ENCODE data around the gene ASTN1. TPM values are rescaled to one million over a fixed set of nuclear protein-coding genes. Genes with fewer than 3 reads are reported as not detected.

ASTN1 gene
- total and polyA plus RNA-seq, 11 donors: 0.15 to 3.6 (median 0.44) TPM

DNA sequence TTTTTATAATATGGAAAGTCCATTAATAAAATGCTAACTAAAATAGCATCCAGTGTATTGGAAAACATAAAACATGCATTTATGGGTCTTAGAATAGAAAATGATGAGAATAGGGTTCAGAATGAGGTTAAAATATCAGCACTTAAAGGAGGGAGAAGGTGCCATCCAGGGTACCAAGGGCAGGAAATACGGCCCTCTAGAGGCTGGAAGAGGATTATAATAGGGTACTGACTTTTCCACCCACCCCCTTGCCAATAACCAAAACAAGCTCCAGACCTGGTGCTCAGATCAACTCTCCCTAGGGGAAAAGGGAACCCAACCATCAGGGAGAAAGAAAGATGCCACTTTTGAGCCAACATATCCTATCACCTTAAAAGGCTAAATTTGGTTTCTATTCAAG is 26.7 kb downstream of the ASTN1 start:
- ATAC-seq (no peak), DNase-seq (no peak)
- WGBS, 4 donors: 42 to 56% (median 54%) methylated on average over 1 of the region's 1 CpG
- Histone ChIP-seq H3K4me3 (no peak overlapping the region), H3K27me3 (no peaks in the 10 kb centered on the region), H3K36me3 (no peaks in the 10 kb centered on the region), H3K4me1 (no peaks in the 10 kb centered on the region), H3K9me3 (no peaks in the 10 kb centered on the region), H3K27ac (no peak overlapping the region)
- TF ChIP-seq POLR2A (IDR thresholded peaks at IDR 0.05): no peak
- TF ChIP-seq, protein P1, sequence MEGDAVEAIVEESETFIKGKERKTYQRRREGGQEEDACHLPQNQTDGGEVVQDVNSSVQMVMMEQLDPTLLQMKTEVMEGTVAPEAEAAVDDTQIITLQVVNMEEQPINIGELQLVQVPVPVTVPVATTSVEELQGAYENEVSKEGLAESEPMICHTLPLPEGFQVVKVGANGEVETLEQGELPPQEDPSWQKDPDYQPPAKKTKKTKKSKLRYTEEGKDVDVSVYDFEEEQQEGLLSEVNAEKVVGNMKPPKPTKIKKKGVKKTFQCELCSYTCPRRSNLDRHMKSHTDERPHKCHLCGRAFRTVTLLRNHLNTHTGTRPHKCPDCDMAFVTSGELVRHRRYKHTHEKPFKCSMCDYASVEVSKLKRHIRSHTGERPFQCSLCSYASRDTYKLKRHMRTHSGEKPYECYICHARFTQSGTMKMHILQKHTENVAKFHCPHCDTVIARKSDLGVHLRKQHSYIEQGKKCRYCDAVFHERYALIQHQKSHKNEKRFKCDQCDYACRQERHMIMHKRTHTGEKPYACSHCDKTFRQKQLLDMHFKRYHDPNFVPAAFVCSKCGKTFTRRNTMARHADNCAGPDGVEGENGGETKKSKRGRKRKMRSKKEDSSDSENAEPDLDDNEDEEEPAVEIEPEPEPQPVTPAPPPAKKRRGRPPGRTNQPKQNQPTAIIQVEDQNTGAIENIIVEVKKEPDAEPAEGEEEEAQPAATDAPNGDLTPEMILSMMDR (IDR thresholded peaks at IDR 0.05): no peak
- intact Hi-C loops (cut with DNase I): no loop called here

DNA sequence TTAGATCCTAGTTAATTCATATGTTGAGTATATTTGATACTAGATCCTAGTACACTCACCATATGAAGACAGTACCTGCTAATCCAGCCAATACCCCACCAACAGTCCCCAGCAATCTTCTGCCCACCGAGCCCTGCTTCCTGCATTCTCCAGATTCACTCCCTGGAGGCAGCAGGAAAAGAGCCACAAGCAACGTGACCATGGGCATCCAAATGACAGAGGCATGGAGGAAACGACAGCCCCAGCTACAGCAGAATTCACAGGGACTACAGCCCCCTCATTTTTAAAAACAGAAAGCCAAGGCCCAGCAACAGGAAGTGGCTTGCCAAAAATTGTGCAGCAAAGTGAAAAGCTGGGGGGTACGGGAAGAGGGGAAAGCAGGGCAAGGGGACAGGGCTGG is 29.3 kb downstream of the ASTN1 start:
- Histone ChIP-seq H3K27ac (no peak overlapping the region), H3K4me3 (no peak overlapping the region), H3K27me3 (no peaks in the 10 kb centered on the region), H3K4me1 (no peaks in the 10 kb centered on the region), H3K9me3 (no peaks in the 10 kb centered on the region), H3K36me3 (no peaks in the 10 kb centered on the region)
- intact Hi-C loops (cut with DNase I): no loop called here
- TF ChIP-seq POLR2A (IDR thresholded peaks at IDR 0.05): no peak
- no peak for ATAC-seq
- WGBS, 4 donors: 63 to 71% (median 66%) methylated on average over 4 of the region's 4 CpGs
- no peak for DNase-seq

DNA sequence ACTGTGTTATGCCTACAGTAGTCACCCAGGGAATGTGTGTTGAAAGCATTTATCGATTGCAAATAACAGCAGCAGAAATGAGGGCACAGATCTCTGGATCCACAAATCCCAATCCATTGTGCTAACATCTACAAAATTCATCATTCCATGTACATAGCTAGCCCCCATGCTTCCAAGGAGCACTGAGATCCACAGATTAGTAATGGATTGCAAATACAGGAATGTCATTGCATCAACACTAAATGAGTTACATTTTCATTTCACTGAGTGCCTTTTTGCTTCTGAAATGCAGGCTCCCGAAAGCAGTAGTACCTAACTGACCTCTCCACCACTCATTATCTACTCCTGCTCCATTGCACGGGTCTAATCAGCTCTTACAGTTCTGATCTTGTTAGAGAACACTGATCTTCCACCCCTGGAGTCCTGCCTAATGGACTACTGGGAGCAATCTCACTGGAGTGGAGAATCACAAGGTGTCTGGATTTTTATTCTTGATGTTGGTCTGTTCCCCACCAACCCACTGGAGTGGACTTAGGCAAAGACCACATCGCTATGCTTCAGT is 30.5 kb downstream of the ASTN1 start:
- 68 to 83% (median 74%) methylated on average over 4 of the region's 4 CpGs for WGBS, 4 donors
- H3K36me3 ChIP-seq: no peaks in the 10 kb centered on the region
- intact Hi-C loops (cut with DNase I): no loop called here
- no peak overlapping the region for H3K4me3 ChIP-seq
- H3K4me1 ChIP-seq: no peaks in the 10 kb centered on the region
- TF ChIP-seq, protein P1 (IDR thresholded peaks at IDR 0.05): no peak
- TF ChIP-seq POLR2A (IDR thresholded peaks at IDR 0.05): no peak
- no peak for ATAC-seq
- H3K9me3 ChIP-seq: no peaks in the 10 kb centered on the region
- no peak for DNase-seq
- H3K27ac ChIP-seq: no peak overlapping the region
- peaks cover 0 to 3% (median 0%) of the 10 kb centered on the region in 9 donors for H3K27me3 ChIP-seq

DNA sequence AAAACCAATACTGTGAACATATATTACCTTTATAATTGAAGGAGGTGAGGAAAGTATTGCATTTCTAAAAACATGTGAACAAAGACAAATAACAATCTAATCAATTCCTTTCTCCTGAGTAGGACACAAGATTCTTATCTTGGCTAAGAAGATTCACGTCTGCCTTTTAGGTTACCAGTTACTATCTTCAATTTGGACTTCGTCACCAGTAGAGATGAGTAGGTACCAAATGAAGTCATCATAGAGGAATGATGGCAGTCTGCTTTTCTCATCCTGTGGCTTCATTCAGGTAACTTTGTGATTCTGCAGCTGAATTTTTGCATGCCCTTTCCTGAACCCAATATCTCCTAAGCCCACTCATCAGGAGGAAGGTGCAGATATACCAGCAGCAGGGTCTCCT is 32.4 kb downstream of the ASTN1 start:
- Histone ChIP-seq H3K27ac (no peak overlapping the region), H3K4me3 (no peak overlapping the region), H3K27me3 (peaks cover 0 to 3% (median 0%) of the 10 kb centered on the region in 9 donors), H3K9me3 (no peaks in the 10 kb centered on the region), H3K4me1 (no peaks in the 10 kb centered on the region), H3K36me3 (no peaks in the 10 kb centered on the region)
- ATAC-seq (no peak), DNase-seq (no peak)
- WGBS, 4 donors: 75 to 90% (median 82%) methylated on average over 2 of the region's 2 CpGs
- intact Hi-C loops (cut with DNase I): no loop called here
- TF ChIP-seq, protein P1 (IDR thresholded peaks at IDR 0.05): no peak
- TF ChIP-seq POLR2A (IDR thresholded peaks at IDR 0.05): no peak

DNA sequence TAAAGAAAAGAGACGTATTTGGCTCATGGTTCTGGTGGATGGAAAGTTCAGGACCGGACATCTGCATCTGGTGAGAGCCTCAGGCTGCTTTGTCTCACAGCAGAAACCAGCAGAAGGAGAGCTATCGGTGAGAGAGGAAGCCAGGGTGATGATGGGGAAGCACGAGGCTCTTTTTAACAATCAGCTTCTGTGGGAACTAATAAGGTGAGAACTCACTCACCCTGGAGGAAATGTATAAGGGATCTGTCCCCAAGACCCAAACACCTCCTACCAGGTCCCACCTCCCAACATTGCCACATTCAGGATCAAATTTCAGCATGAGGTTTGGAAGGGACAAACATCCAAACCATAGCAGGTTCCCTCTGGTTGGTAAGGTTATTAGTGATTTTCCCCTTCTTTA is 32.8 kb downstream of the ASTN1 start:
- no peak for ATAC-seq
- TF ChIP-seq, protein P1 (IDR thresholded peaks at IDR 0.05): no peak
- TF ChIP-seq POLR2A (IDR thresholded peaks at IDR 0.05): no peak
- peaks cover 0 to 3% (median 0%) of the 10 kb centered on the region in 9 donors for H3K27me3 ChIP-seq
- H3K9me3 ChIP-seq: no peaks in the 10 kb centered on the region
- H3K36me3 ChIP-seq: no peaks in the 10 kb centered on the region
- H3K4me1 ChIP-seq: no peaks in the 10 kb centered on the region
- intact Hi-C loops (cut with DNase I): no loop called here
- no peak overlapping the region for H3K27ac ChIP-seq
- 61 to 77% (median 69%) methylated on average over 4 of the region's 4 CpGs for WGBS, 4 donors
- DNase-seq: no peak
- no peak overlapping the region for H3K4me3 ChIP-seq

Data from heart left ventricle (tissue), 16 donors.